WTC11 (cell line): ENCODE data around the gene ARL5A.

Experiments used
- ARID4B ChIP-seq: sonication (generic); formaldehyde crosslinking; IDR thresholded peaks from 2 replicates; pipeline ENCODE4 v1.8.0; 2023; ENCODE audit warnings: missing genetic modification reagents, mild to moderate bottlenecking, borderline replicate concordance
- CREB1 ChIP-seq: sonication (generic); formaldehyde crosslinking; IDR thresholded peaks from 2 replicates; pipeline ENCODE4 v1.8.0; 2023; ENCODE audit warnings: mild to moderate bottlenecking, missing genetic modification reagents
- CREM ChIP-seq: sonication (generic); formaldehyde crosslinking; IDR thresholded peaks from 2 replicates; pipeline ENCODE4 v1.8.1; 2022; ENCODE audit warnings: mild to moderate bottlenecking, missing genetic modification reagents, moderate library complexity
- CTCF ChIP-seq: fragments of 200-600 bp; IDR thresholded peaks from 2 replicates; pipeline ENCODE4 v1.8.0; 2022; ENCODE audit warnings: antibody characterized with exemption
- E2F1 ChIP-seq: sonication (generic); formaldehyde crosslinking; IDR thresholded peaks from 2 replicates; pipeline ENCODE4 v1.8.0; 2022; ENCODE audit warnings: mild to moderate bottlenecking, missing genetic modification reagents
- E2F4 ChIP-seq: sonication (generic); formaldehyde crosslinking; IDR thresholded peaks from 2 replicates; pipeline ENCODE4 v1.8.1; 2022; ENCODE audit warnings: low read depth, mild to moderate bottlenecking, moderate library complexity, missing genetic modification reagents, borderline replicate concordance
- IRF2 ChIP-seq: sonication (generic); formaldehyde crosslinking; IDR thresholded peaks from 2 replicates; pipeline ENCODE4 v1.8.0; 2022; ENCODE audit warnings: low read depth, missing genetic modification reagents, borderline replicate concordance
- KAT7 ChIP-seq: sonication (generic); formaldehyde crosslinking; IDR thresholded peaks from 2 replicates; pipeline ENCODE4 v1.8.1; 2023; ENCODE audit warnings: missing genetic modification reagents, mild to moderate bottlenecking, borderline replicate concordance
- MAX ChIP-seq: sonication (generic); formaldehyde crosslinking; IDR thresholded peaks from 2 replicates; pipeline ENCODE4 v1.8.0; 2022; ENCODE audit warnings: mild to moderate bottlenecking, missing genetic modification reagents
- SP1 ChIP-seq: sonication (generic); formaldehyde crosslinking; conservative IDR thresholded peaks from 2 replicates; pipeline ENCODE4 v1.8.1; 2022; ENCODE audit warnings: missing genetic modification reagents
- TEAD4 ChIP-seq: sonication (generic); formaldehyde crosslinking; IDR thresholded peaks from 2 replicates; pipeline ENCODE4 v1.8.0; 2022; ENCODE audit warnings: mild to moderate bottlenecking, missing genetic modification reagents
- USF2 ChIP-seq: sonication (generic); formaldehyde crosslinking; IDR thresholded peaks from 2 replicates; pipeline ENCODE4 v1.8.1; 2023; ENCODE audit warnings: mild to moderate bottlenecking, missing genetic modification reagents, moderate library complexity
- ZBTB43 ChIP-seq: sonication (generic); formaldehyde crosslinking; IDR thresholded peaks from 2 replicates; pipeline ENCODE4 v1.8.1; 2023; ENCODE audit warnings: mild to moderate bottlenecking, missing genetic modification reagents
- ZNF121 ChIP-seq: sonication (generic); formaldehyde crosslinking; IDR thresholded peaks from 2 replicates; pipeline ENCODE4 v1.8.0; 2023; ENCODE audit warnings: missing genetic modification reagents

GRCh38 chr2:151775057-151775740, 53.0 kb downstream of the ARL5A start:
- TF ChIP-seq USF2 (CRISPR knock-in tag) (no peak), CTCF (no peak), E2F1 (CRISPR knock-in tag) (no peak), SP1 (CRISPR knock-in tag) (no peak), CREM (CRISPR knock-in tag) (no peak), TEAD4 (CRISPR knock-in tag) (no peak), E2F4 (CRISPR knock-in tag) (no peak), CREB1 (CRISPR knock-in tag) (no peak), ZNF121 (CRISPR knock-in tag) (no peak), ZBTB43 (no peak), ARID4B (CRISPR knock-in tag) (no peak), KAT7 (CRISPR knock-in tag) (no peak), MAX (no peak), IRF2 (CRISPR knock-in tag) (no peak)
